HG03103 (cell line): ENCODE measurements around the gene HBA2.
"Not testable (repeated sequence)": the region's sequence is repeated elsewhere in the genome, so short reads cannot be mapped to it uniquely, and the experiment has no call there.

Experiments used
- ATAC-seq: cut with Tn5 transposase; IDR thresholded peaks from one replicate; pipeline ENCODE4 v1.9.1; 2021; ENCODE audit warnings: low read depth; ENCODE audit not compliant: unreplicated experiment

HBA2 gene

GRCh38 chr16:154217-155030 is 18.3 kb upstream of the HBA2 start:
- no peak for ATAC-seq

- ATAC-seq: no peak
These were observed 17.7 kb upstream of the HBA2 start for GRCh38 chr16:155031-155398.

- no peak for ATAC-seq
These were observed 13.4 kb upstream of the HBA2 start for GRCh38 chr16:159136-159849.

GRCh38 chr16:160242-160641 is 12.4 kb upstream of the HBA2 start:
- not testable (repeated sequence) for ATAC-seq

GRCh38 chr16:160691-161190 is 11.9 kb upstream of the HBA2 start:
- ATAC-seq: no peak

- no peak for ATAC-seq
These were observed 10.2 kb upstream of the HBA2 start for GRCh38 chr16:162271-162991.

GRCh38 chr16:163139-163538 is 9.5 kb upstream of the HBA2 start:
- ATAC-seq: not testable (repeated sequence)

- not testable (repeated sequence) for ATAC-seq
These were observed 9.0 kb upstream of the HBA2 start for GRCh38 chr16:163696-164095.

GRCh38 chr16:164134-164823 is 8.4 kb upstream of the HBA2 start:
- not testable (repeated sequence) for ATAC-seq

- ATAC-seq: no peak
These were observed 7.7 kb upstream of the HBA2 start for GRCh38 chr16:164827-165538.

- ATAC-seq: no peak
These were observed 6.9 kb upstream of the HBA2 start, which contains the start of gene HBM for GRCh38 chr16:165539-166374. TSS of gene HBM (plus strand) at chr16:165978. CDS start at chr16:165998, 20 bp downstream.

GRCh38 chr16:166375-167121 is 6.1 kb upstream of the HBA2 start:
- no peak for ATAC-seq

- no peak for ATAC-seq
These were observed 5.5 kb upstream of the HBA2 start for GRCh38 chr16:167122-167690.

- ATAC-seq: no peak
These were observed 4.3 kb upstream of the HBA2 start for GRCh38 chr16:168424-168823.

- ATAC-seq: no peak
These were observed 3.7 kb upstream of the HBA2 start for GRCh38 chr16:169014-169413.

- not testable (repeated sequence) for ATAC-seq
These were observed 2.6 kb upstream of the HBA2 start for GRCh38 chr16:170088-170507.

- no peak for ATAC-seq
These were observed 1.9 kb upstream of the HBA2 start for GRCh38 chr16:170788-171187.
